ENCODE measurements around the gene ZBTB7C. TPM values are rescaled to one million over a fixed set of nuclear protein-coding genes. Genes with fewer than 3 reads are reported as not detected.

The ZBTB7C gene
- total RNA-seq, 1 experiment from 2014 or later: 0.18 TPM

DNA sequence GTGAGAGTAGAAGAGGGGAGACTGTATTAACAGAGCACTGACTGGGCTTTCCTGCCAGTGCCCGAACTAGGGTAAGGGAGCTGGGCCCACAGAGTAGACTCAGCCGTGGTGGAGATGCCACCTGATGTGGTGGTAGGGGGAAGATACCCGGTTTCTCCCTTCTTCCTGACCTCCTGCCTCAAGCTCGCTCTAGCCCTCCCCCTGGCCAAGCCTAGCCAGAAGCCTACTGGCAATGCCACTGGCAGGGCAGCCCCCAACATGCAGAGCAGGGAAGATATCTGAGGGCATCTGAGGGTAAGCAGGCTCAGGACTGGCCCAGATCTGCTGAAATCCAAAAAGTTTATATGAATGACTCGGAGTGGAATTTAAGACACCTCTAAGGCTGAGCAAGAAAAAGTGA, 316.1 kb downstream of the ZBTB7C start:
- POLR2A ChIA-PET: no interaction called here
- Histone ChIP-seq H3K27me3 (replicated peaks; ENCODE audit: control insufficient read depth, insufficient read depth, low read length) (no peaks in the 10 kb centered on the region), H3K4me1 (no peaks in the 10 kb centered on the region), H3K9me3 (no peaks in the 10 kb centered on the region), H3K4me3 (ENCODE audit: low read depth, low read length) (no peak overlapping the region), H3K36me3 (ENCODE audit: control insufficient read depth, insufficient read depth, low read length) (no peaks in the 10 kb centered on the region)
- TF ChIP-seq, protein P1, sequence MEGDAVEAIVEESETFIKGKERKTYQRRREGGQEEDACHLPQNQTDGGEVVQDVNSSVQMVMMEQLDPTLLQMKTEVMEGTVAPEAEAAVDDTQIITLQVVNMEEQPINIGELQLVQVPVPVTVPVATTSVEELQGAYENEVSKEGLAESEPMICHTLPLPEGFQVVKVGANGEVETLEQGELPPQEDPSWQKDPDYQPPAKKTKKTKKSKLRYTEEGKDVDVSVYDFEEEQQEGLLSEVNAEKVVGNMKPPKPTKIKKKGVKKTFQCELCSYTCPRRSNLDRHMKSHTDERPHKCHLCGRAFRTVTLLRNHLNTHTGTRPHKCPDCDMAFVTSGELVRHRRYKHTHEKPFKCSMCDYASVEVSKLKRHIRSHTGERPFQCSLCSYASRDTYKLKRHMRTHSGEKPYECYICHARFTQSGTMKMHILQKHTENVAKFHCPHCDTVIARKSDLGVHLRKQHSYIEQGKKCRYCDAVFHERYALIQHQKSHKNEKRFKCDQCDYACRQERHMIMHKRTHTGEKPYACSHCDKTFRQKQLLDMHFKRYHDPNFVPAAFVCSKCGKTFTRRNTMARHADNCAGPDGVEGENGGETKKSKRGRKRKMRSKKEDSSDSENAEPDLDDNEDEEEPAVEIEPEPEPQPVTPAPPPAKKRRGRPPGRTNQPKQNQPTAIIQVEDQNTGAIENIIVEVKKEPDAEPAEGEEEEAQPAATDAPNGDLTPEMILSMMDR (IDR thresholded peaks at IDR 0.05; ENCODE audit: insufficient read depth in 1 of 2, low read depth in 1 of 2, low read length in 1 of 2, severe bottlenecking in 1 of 2, unreplicated experiment in 1 of 2): no peak
- Mint-ChIP-seq H3K27me3 (ENCODE audit: insufficient read depth, unreplicated experiment) (peaks cover 2% of the 10 kb centered on the region), H3K36me3 (ENCODE audit: insufficient read depth, unreplicated experiment) (peaks cover 3% of the 10 kb centered on the region), H3K4me3 (ENCODE audit: unreplicated experiment) (no peak overlapping the region), H3K27ac (ENCODE audit: unreplicated experiment) (no peak overlapping the region), H3K9me3 (ENCODE audit: unreplicated experiment) (no peaks in the 10 kb centered on the region), H3K4me1 (ENCODE audit: low read depth, unreplicated experiment) (no peaks in the 10 kb centered on the region)
- CTCF ChIA-PET: no interaction called here
- no peak for DNase-seq
- BruUV-seq (replicated peaks): no TSS peak
- intact Hi-C loops (cut with micrococcal nuclease; ENCODE audit: unreplicated experiment): no loop called here

DNA sequence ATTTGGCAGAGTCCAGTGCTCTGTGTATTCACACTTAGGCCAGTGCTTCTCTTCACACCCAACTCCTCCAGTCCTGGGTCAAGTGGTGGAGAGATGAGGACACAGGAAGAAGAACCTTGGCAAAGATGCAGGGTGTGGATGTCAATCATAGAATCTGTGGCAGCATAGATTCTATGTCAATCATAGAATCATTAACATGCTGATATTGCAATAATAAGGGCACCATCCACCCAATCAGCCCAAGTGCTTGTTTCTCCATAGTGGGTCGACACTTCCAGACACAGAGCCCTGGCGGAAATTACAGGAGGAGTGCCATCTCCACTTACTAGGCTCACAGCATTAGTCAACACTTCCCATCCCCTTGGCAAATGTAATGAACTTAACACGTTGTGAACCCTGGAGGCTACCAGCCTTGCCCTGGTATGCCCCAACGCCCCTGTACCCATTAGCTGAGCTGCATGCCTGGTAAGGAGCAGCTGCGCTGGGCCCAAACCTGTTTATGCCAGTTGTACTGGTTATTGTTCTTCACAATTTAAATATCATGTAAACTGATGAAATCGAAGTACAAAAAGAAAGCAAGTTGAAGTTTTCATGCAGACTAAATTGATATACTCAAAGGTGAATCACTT, 317.2 kb downstream of the ZBTB7C start:
- Histone ChIP-seq H3K36me3 (ENCODE audit: control insufficient read depth, insufficient read depth, low read length) (no peaks in the 10 kb centered on the region), H3K9me3 (no peaks in the 10 kb centered on the region), H3K4me3 (ENCODE audit: low read depth, low read length) (no peak overlapping the region), H3K4me1 (no peaks in the 10 kb centered on the region), H3K27me3 (replicated peaks; ENCODE audit: control insufficient read depth, insufficient read depth, low read length) (no peaks in the 10 kb centered on the region)
- BruUV-seq (replicated peaks): no TSS peak
- Mint-ChIP-seq H3K27me3 (ENCODE audit: insufficient read depth, unreplicated experiment) (peaks cover under 1% of the 10 kb centered on the region), H3K9me3 (ENCODE audit: unreplicated experiment) (no peaks in the 10 kb centered on the region), H3K4me3 (ENCODE audit: unreplicated experiment) (no peak overlapping the region), H3K27ac (ENCODE audit: unreplicated experiment) (no peak overlapping the region), H3K36me3 (ENCODE audit: insufficient read depth, unreplicated experiment) (peaks cover 5% of the 10 kb centered on the region), H3K4me1 (ENCODE audit: low read depth, unreplicated experiment) (no peaks in the 10 kb centered on the region)
- TF ChIP-seq, protein P1 (IDR thresholded peaks at IDR 0.05; ENCODE audit: insufficient read depth in 1 of 2, low read depth in 1 of 2, low read length in 1 of 2, severe bottlenecking in 1 of 2, unreplicated experiment in 1 of 2): no peak
- POLR2A ChIA-PET: no interaction called here
- no peak for DNase-seq
- intact Hi-C loops (cut with micrococcal nuclease; ENCODE audit: unreplicated experiment): no loop called here
- CTCF ChIA-PET: no interaction called here

DNA sequence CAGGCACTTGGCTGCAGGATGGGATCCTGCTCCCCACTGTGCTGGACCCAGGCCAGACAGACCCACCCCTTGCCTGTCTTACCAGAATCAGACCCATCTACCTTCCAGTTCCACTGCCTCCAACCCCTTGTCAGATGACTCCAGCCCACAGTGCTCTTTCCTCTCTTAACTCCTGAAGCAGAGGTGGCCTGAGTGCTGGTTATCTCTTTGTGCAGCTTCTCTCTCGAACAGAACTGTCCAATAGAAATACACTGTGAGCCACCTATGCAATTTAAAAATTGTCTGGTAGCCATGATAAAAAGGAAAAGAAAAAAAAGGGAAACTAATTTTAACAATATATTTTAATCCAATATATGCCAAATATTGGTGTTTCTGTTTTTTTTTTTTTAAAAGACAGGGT, 318.5 kb downstream of the ZBTB7C start:
- TF ChIP-seq, protein P1 (IDR thresholded peaks at IDR 0.05; ENCODE audit: insufficient read depth in 1 of 2, low read depth in 1 of 2, low read length in 1 of 2, severe bottlenecking in 1 of 2, unreplicated experiment in 1 of 2): no peak
- Histone ChIP-seq H3K27me3 (replicated peaks; ENCODE audit: control insufficient read depth, insufficient read depth, low read length) (no peaks in the 10 kb centered on the region), H3K36me3 (ENCODE audit: control insufficient read depth, insufficient read depth, low read length) (no peaks in the 10 kb centered on the region), H3K4me1 (no peaks in the 10 kb centered on the region), H3K9me3 (no peaks in the 10 kb centered on the region), H3K4me3 (ENCODE audit: low read depth, low read length) (no peak overlapping the region)
- peaks cover 5% of the 10 kb centered on the region for H3K36me3 Mint-ChIP-seq (ENCODE audit: insufficient read depth, unreplicated experiment)
- no peaks in the 10 kb centered on the region for H3K4me1 Mint-ChIP-seq (ENCODE audit: low read depth, unreplicated experiment)
- H3K27me3 Mint-ChIP-seq (ENCODE audit: insufficient read depth, unreplicated experiment): no peaks in the 10 kb centered on the region
- ChIA-PET POLR2A (no interaction called here), CTCF (interaction anchor here (0.6 kb wide), 1 partner anchor 57 kb away, joined by 7 read pairs; no protein-coding TSS in a partner anchor)
- H3K4me3 Mint-ChIP-seq (ENCODE audit: unreplicated experiment): no peak overlapping the region
- no TSS peak for BruUV-seq (replicated peaks)
- no peaks in the 10 kb centered on the region for H3K9me3 Mint-ChIP-seq (ENCODE audit: unreplicated experiment)
- intact Hi-C loops (cut with micrococcal nuclease; ENCODE audit: unreplicated experiment): no loop called here
- DNase-seq: no peak
- H3K27ac Mint-ChIP-seq (ENCODE audit: unreplicated experiment): no peak overlapping the region
